ENCODE data around the gene ZDHHC11B.
A peak's percentile ranks its signal among the peaks of the same experiment; 100 is the strongest.

Gene ZDHHC11B

GRCh38 chr5:670396-671270, 113.9 kb downstream of the ZDHHC11B start:
- peaks cover 8 to 38% of the 10 kb centered on the region in 2 experiments for H3K27me3 ChIP-seq (ENCODE audit: control insufficient read depth in 1 of 2, insufficient read depth in 1 of 2, low read length in 2 of 2)
- no peak overlapping the region for H3K4ac ChIP-seq (ENCODE audit: low read depth in 1 of 2, low read length in 2 of 2)
- H2BK12ac ChIP-seq (ENCODE audit: low read length in 2 of 2): no peak overlapping the region

GRCh38 chr5:669842-670395, 114.6 kb downstream of the ZDHHC11B start:
- WGBS: 94% methylated on average over 22 of the region's 22 CpGs
- Histone ChIP-seq H3K4ac (ENCODE audit: low read depth in 1 of 2, low read length in 2 of 2) (no peak overlapping the region), H3K9ac (ENCODE audit: low read length) (no peak overlapping the region), H3K36me3 (ENCODE audit: control insufficient read depth in 1 of 2, insufficient read depth in 2 of 2, low read depth in 1 of 2, low read length in 2 of 2) (peaks cover 5 to 31% of the 10 kb centered on the region in 2 experiments), H3K79me1 (replicated peaks; ENCODE audit: low read length, poor library complexity, severe bottlenecking) (no peaks in the 10 kb centered on the region), H4K91ac (ENCODE audit: low read length) (no peak overlapping the region), H2AFZ (ENCODE audit: low read depth, low read length) (no peak overlapping the region), H3K14ac (ENCODE audit: low read length in 2 of 2) (no peak overlapping the region), H3K27me3 (ENCODE audit: control insufficient read depth in 1 of 2, insufficient read depth in 1 of 2, low read length in 2 of 2) (peaks cover 8 to 34% of the 10 kb centered on the region in 2 experiments), H2BK15ac (ENCODE audit: low read depth, poor library complexity, severe bottlenecking) (no peak overlapping the region), H2BK120ac (ENCODE audit: low read depth, low read length) (no peak overlapping the region), H2BK12ac (ENCODE audit: low read length in 2 of 2) (no peak overlapping the region), H3K4me2 (ENCODE audit: low read length, poor library complexity, severe bottlenecking) (no peak overlapping the region), H3K4me1 (ENCODE audit: control insufficient read depth, insufficient read depth, low read depth, low read length) (peaks cover 61% of the 10 kb centered on the region), H2BK5ac (ENCODE audit: low read depth, low read length, poor library complexity, severe bottlenecking) (no peak overlapping the region), H3K27ac (ENCODE audit: low read length, poor library complexity, severe bottlenecking) (no peak overlapping the region), H3K23ac (ENCODE audit: low read length in 2 of 2) (no peak overlapping the region), H4K8ac (ENCODE audit: low read length) (no peak overlapping the region), H2AK5ac (ENCODE audit: low read length, severe bottlenecking) (no peak overlapping the region), H3K4me3 (ENCODE audit: insufficient read depth in 1 of 2, low read depth in 1 of 2, low read length in 2 of 2) (no peak overlapping the region), H3K18ac (ENCODE audit: low read depth in 1 of 2, low read length in 2 of 2) (no peak overlapping the region), H3K9me3 (ENCODE audit: control insufficient read depth, low read length) (no peaks in the 10 kb centered on the region)
- no peak for DNase-seq

More at GRCh38 chr5:670396-671270, 113.9 kb downstream of the ZDHHC11B start:
- H3K14ac ChIP-seq (ENCODE audit: low read length in 2 of 2): no peak overlapping the region
- no peak overlapping the region for H2BK15ac ChIP-seq (ENCODE audit: low read depth, poor library complexity, severe bottlenecking)
- DNase-seq: no peak
- H4K8ac ChIP-seq (ENCODE audit: low read length): no peak overlapping the region
- H3K4me2 ChIP-seq (ENCODE audit: low read length, poor library complexity, severe bottlenecking): no peak overlapping the region
- H3K4me3 ChIP-seq (ENCODE audit: insufficient read depth in 1 of 2, low read depth in 1 of 2, low read length in 2 of 2): no peak overlapping the region
- no peaks in the 10 kb centered on the region for H3K79me1 ChIP-seq (replicated peaks; ENCODE audit: low read length, poor library complexity, severe bottlenecking)
- no peak overlapping the region for H2AFZ ChIP-seq (ENCODE audit: low read depth, low read length)
- no peak overlapping the region for H2BK120ac ChIP-seq (ENCODE audit: low read depth, low read length)
- H3K23ac ChIP-seq (ENCODE audit: low read length in 2 of 2): no peak overlapping the region
- H3K4me1 ChIP-seq (ENCODE audit: control insufficient read depth, insufficient read depth, low read depth, low read length): peaks cover 65% of the 10 kb centered on the region
- no peak overlapping the region for H2BK5ac ChIP-seq (ENCODE audit: low read depth, low read length, poor library complexity, severe bottlenecking)
- 86% methylated on average over 33 of the region's 33 CpGs for WGBS
- H3K9me3 ChIP-seq (ENCODE audit: control insufficient read depth, low read length): no peaks in the 10 kb centered on the region
- H3K27ac ChIP-seq (ENCODE audit: low read length, poor library complexity, severe bottlenecking): no peak overlapping the region
- no peak overlapping the region for H4K91ac ChIP-seq (ENCODE audit: low read length)
- H3K36me3 ChIP-seq (ENCODE audit: control insufficient read depth in 1 of 2, insufficient read depth in 2 of 2, low read depth in 1 of 2, low read length in 2 of 2): peaks cover 5 to 23% of the 10 kb centered on the region in 2 experiments
- H3K18ac ChIP-seq (ENCODE audit: low read depth in 1 of 2, low read length in 2 of 2): no peak overlapping the region
- H3K9ac ChIP-seq (ENCODE audit: low read length): no peak overlapping the region
- H2AK5ac ChIP-seq (ENCODE audit: low read length, severe bottlenecking): no peak overlapping the region

- WGBS: 53% methylated on average over 40 of the region's 40 CpGs
- H3K27ac ChIP-seq (ENCODE audit: low read length, poor library complexity, severe bottlenecking): no peak overlapping the region
Measured at GRCh38 chr5:669111-669841, 115.3 kb downstream of the ZDHHC11B start.

More at GRCh38 chr5:669111-669841, 115.3 kb downstream of the ZDHHC11B start:
- peaks cover 5 to 29% of the 10 kb centered on the region in 2 experiments for H3K27me3 ChIP-seq (ENCODE audit: control insufficient read depth in 1 of 2, insufficient read depth in 1 of 2, low read length in 2 of 2)
- H3K14ac ChIP-seq (ENCODE audit: low read length in 2 of 2): no peak overlapping the region
- H3K36me3 ChIP-seq (ENCODE audit: control insufficient read depth in 1 of 2, insufficient read depth in 2 of 2, low read depth in 1 of 2, low read length in 2 of 2): peaks cover 5 to 37% of the 10 kb centered on the region in 2 experiments
- no peak overlapping the region for H4K8ac ChIP-seq (ENCODE audit: low read length)
- H2BK120ac ChIP-seq (ENCODE audit: low read depth, low read length): no peak overlapping the region
- H3K23ac ChIP-seq (ENCODE audit: low read length in 2 of 2): no peak overlapping the region
- DNase-seq: peak; percentile 73
- H4K91ac ChIP-seq (ENCODE audit: low read length): peak overlapping the region; percentile 22
- no peaks in the 10 kb centered on the region for H3K79me1 ChIP-seq (replicated peaks; ENCODE audit: low read length, poor library complexity, severe bottlenecking)
- H3K9me3 ChIP-seq (ENCODE audit: control insufficient read depth, low read length): no peaks in the 10 kb centered on the region
- no peak overlapping the region for H2BK5ac ChIP-seq (ENCODE audit: low read depth, low read length, poor library complexity, severe bottlenecking)
- no peak overlapping the region for H2AK5ac ChIP-seq (ENCODE audit: low read length, severe bottlenecking)
- H2AFZ ChIP-seq (ENCODE audit: low read depth, low read length): no peak overlapping the region
- no peak overlapping the region for H2BK12ac ChIP-seq (ENCODE audit: low read length in 2 of 2)
- H3K18ac ChIP-seq (ENCODE audit: low read depth in 1 of 2, low read length in 2 of 2): no peak overlapping the region
- no peak overlapping the region for H2BK15ac ChIP-seq (ENCODE audit: low read depth, poor library complexity, severe bottlenecking)
- H3K4me3 ChIP-seq (ENCODE audit: insufficient read depth in 1 of 2, low read depth in 1 of 2, low read length in 2 of 2): no peak overlapping the region
- H3K4ac ChIP-seq (ENCODE audit: low read depth in 1 of 2, low read length in 2 of 2): no peak overlapping the region
- H3K9ac ChIP-seq (ENCODE audit: low read length): no peak overlapping the region
- H3K4me1 ChIP-seq (ENCODE audit: control insufficient read depth, insufficient read depth, low read depth, low read length): peaks cover 63% of the 10 kb centered on the region
- no peak overlapping the region for H3K4me2 ChIP-seq (ENCODE audit: low read length, poor library complexity, severe bottlenecking)

Measured in mesenchymal stem cell (in vitro differentiated cells and primary cell).